H1 (cell line): ENCODE data around the gene KLF12. TPM values are rescaled to one million over a fixed set of nuclear protein-coding genes. Genes with fewer than 3 reads are reported as not detected.

Source experiments
- POLR2A ChIP-seq, 2 experiments: IDR thresholded peaks; 1 replicate in 1 of 2; 2 replicates in 1 of 2; pipeline ENCODE4 v1.6.1; 2011; ENCODE audit warnings: low read depth in 2 of 2, low read length in 2 of 2, mild to moderate bottlenecking in 2 of 2; ENCODE audit errors: control extremely low read depth in 1 of 2
- SIN3A ChIP-seq, 2 experiments: IDR thresholded peaks in 1 of 2; conservative IDR thresholded peaks in 1 of 2; 2 replicates each; pipeline ENCODE4 v1.6.1; 2011 to 2012; ENCODE audit warnings: low read length in 2 of 2, improper control_type of control experiment in 1 of 2, low read depth in 1 of 2, mild to moderate bottlenecking in 1 of 2
- TAF1 ChIP-seq: IDR thresholded peaks from 2 replicates; pipeline ENCODE4 v1.6.1; 2011; ENCODE audit warnings: mild to moderate bottlenecking, low read depth, low read length
- polyA plus RNA-seq, 7 experiments: library from polyadenylated mRNA; depleted of rRNA in 3 of 7; stranded (reverse) in 5 of 7; unstranded in 2 of 7; fragments of >200 nt in 5 of 7; fragments of 200-250 nt in 2 of 7; gene quantifications; 1 replicate in 5 of 7; 2 replicates in 1 of 7; 4 replicates in 1 of 7; pipeline versions ENCODE4 v1.2.1 to v1.2.3, GENCODE V29; 2011 to 2013; ENCODE audit warnings: missing spikeins in 2 of 7, mixed read lengths in 2 of 7
- total RNA-seq: library from RNA; stranded (reverse); fragmentation: NEBNext Ultra II Directional; extraction: Animal tissue kit (Norgen Biotek cat#: 25700); gene quantifications from 2 replicates; pipeline ENCODE4 v1.2.1, GENCODE V29; 2021

KLF12 gene
- total and polyA plus RNA-seq, 2 of the 8 experiments (the other 6 are each of a cell fraction or from before 2014, with no cell fraction given) = 6.6 to 12.1 TPM

DNA sequence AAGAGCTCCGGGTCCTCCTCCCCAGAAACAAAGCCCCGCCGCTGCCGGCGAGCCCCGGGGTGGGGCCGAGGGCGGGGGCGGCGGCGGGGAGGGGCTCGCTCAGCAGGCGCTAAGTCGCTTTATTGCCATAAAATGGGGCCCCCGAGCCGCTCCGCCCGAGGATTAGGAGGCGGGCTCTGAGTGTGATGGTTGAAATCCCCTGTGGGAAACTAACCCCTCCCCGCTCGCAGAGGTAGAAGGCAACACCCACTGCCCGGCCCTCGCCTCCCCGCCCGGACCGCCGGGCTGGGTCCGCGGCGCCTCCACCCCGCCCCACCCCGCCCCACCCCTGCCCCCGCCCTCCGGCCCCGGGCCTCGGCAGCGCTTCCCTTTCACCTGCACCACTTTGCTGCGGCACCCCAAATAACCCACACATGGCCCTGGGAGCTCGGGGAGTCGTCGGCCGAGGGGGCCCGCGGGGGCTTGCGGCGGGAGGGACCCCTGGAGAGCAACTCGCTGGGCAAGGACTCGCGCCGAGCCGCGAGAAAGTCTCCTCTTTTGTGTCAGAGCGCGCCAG is at the start of gene KLF12 (continued):
- TF ChIP-seq SIN3A (conservative IDR thresholded peaks at IDR 0.05 in 1 of 2, IDR thresholded peaks at IDR 0.05 in 1 of 2; ENCODE audit: low read depth in 1 of 2, low read length in 2 of 2) = 0 out of 4 replicates have a peak, but pooled peaks of 1 of the 2 experiments have one; percentile 31
- 0 out of 2 replicates have a peak, but pooled peaks have one; percentile 9 for TF ChIP-seq TAF1
- peak; percentile 41 to 44; a peak in 2 of 3 replicates for TF ChIP-seq POLR2A (IDR thresholded peaks at IDR 0.05; ENCODE audit: control extremely low read depth in 1 of 2, low read depth in 2 of 2, low read length in 2 of 2)
